Measurements from ENCODE around the gene ADAMTS19. TPM values are rescaled to one million over a fixed set of nuclear protein-coding genes. Genes with fewer than 3 reads are reported as not detected.
"Not testable (repeated sequence)": the region's sequence is repeated elsewhere in the genome, so short reads cannot be mapped to it uniquely, and the experiment has no call there.

ADAMTS19 gene
- total RNA-seq, 1 donor from 2014 or later = 0.12 TPM

DNA sequence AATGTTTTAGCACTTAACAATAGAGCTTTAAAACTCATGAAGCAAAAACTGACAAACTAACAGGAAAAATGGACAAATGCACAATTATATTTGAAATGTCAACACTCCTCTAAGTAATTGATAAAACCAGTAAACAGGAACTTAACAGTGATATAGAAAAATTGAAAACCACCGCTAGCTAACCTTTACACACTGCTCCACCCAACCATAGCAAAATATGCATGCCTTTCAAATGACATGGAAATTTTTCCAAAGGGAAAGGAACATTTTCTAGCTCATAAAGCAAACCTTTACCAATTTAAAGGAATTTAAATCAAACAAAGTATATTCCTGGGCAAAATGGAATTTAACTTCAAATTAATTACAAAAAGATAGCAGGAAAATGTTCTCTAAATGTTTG is 109.2 kb downstream of the ADAMTS19 start:
- DNase-seq (ENCODE audit: low spot score) = no peak
- Mint-ChIP-seq H3K4me1 (ENCODE audit: low read depth) (no peaks in the 10 kb centered on the region), H3K27me3 (ENCODE audit: low read depth) (peaks cover 9% of the 10 kb centered on the region), H3K27ac (ENCODE audit: unreplicated experiment) (no peak overlapping the region), H3K36me3 (ENCODE audit: low read depth) (no peaks in the 10 kb centered on the region), H3K9me3 (ENCODE audit: low read depth) (no peaks in the 10 kb centered on the region), H3K4me3 (ENCODE audit: unreplicated experiment) (no peak overlapping the region)
- TF ChIP-seq, protein P1, sequence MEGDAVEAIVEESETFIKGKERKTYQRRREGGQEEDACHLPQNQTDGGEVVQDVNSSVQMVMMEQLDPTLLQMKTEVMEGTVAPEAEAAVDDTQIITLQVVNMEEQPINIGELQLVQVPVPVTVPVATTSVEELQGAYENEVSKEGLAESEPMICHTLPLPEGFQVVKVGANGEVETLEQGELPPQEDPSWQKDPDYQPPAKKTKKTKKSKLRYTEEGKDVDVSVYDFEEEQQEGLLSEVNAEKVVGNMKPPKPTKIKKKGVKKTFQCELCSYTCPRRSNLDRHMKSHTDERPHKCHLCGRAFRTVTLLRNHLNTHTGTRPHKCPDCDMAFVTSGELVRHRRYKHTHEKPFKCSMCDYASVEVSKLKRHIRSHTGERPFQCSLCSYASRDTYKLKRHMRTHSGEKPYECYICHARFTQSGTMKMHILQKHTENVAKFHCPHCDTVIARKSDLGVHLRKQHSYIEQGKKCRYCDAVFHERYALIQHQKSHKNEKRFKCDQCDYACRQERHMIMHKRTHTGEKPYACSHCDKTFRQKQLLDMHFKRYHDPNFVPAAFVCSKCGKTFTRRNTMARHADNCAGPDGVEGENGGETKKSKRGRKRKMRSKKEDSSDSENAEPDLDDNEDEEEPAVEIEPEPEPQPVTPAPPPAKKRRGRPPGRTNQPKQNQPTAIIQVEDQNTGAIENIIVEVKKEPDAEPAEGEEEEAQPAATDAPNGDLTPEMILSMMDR (IDR thresholded peaks at IDR 0.05) = no peak

DNA sequence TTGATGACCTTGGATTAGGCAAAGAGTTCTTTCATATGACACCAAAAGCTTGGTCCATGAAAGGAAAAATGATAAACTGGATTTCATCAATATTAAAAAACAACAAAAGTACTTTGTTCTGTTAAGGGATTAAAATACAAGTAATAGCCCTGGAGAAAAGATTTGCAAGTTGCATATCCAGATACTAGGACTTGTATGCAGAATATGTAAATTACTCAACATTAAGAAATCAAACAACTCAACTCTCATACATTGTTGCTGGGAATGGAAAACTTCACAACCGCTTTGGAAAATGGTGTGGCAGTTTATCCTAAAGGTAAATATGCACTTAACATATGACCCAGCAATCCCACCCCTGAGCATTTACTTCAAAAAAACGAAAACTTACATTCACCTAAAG is 112.0 kb downstream of the ADAMTS19 start:
- no peak overlapping the region for H3K4me3 Mint-ChIP-seq (ENCODE audit: unreplicated experiment)
- DNase-seq (ENCODE audit: low spot score) = no peak
- peaks cover 14% of the 10 kb centered on the region for H3K27me3 Mint-ChIP-seq (ENCODE audit: low read depth)
- TF ChIP-seq, protein P1 (IDR thresholded peaks at IDR 0.05) = no peak
- H3K36me3 Mint-ChIP-seq (ENCODE audit: low read depth) = no peaks in the 10 kb centered on the region
- no peak overlapping the region for H3K27ac Mint-ChIP-seq (ENCODE audit: unreplicated experiment)
- H3K4me1 Mint-ChIP-seq (ENCODE audit: low read depth) = no peaks in the 10 kb centered on the region
- no peaks in the 10 kb centered on the region for H3K9me3 Mint-ChIP-seq (ENCODE audit: low read depth)

DNA sequence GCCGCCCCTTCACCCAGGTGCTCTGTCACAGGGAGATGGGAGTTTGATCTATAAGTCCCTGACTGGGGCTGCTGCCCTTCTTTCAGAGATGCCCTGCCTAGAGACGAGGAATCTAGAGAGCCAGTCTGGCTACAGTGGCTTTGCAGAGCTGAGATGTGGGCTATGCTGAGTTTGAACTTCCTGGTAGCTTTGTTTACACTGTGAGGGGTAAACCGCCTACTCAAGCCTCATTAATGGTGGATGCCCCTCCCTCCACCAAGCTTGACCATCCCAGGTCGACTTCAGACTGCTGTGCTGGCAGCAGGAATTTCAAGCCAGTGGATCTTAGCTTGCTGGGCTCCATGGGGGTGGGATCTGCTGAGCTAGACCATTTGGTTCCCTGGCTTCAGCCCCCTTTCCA is 124.4 kb downstream of the ADAMTS19 start:
- H3K27me3 Mint-ChIP-seq (ENCODE audit: low read depth); H3K36me3 Mint-ChIP-seq (ENCODE audit: low read depth); DNase-seq (ENCODE audit: low spot score); H3K4me3 Mint-ChIP-seq (ENCODE audit: unreplicated experiment); H3K4me1 Mint-ChIP-seq (ENCODE audit: low read depth); H3K27ac Mint-ChIP-seq (ENCODE audit: unreplicated experiment): not testable (repeated sequence)
- peaks cover 26% of the 10 kb centered on the region for H3K9me3 Mint-ChIP-seq (ENCODE audit: low read depth)

DNA sequence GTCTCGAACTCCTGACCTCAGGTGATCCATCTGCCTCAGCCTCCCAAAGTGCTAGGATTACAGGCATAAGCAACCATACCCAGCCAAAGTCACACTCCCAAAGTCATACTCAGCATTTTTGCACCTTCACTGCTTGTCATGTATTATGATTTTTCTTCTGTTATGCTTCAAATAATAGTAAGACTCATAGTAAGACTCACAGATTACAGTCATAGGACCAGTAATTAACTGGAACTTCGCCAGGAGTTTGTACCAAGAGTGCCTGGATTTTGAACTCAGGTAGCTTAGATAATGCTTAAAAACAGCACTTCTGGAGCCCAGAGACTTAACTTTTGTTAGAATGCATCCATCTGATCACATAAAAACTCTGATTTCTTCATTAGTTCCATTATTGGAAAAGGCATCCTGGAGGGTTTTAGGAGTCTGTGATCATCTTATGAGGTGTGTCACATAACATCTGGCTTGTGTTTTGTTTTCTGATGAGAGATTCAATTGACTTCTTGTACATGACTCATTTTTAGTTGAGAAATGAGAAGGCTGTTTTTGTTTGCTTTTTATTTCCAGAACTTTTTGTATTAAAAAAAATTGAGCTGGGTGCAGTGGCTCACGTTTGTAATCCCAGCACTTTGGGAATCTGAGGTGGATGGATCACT is 131.5 kb downstream of the ADAMTS19 start:
- Mint-ChIP-seq H3K36me3 (ENCODE audit: low read depth) (no peaks in the 10 kb centered on the region), H3K4me3 (ENCODE audit: unreplicated experiment) (no peak overlapping the region), H3K4me1 (ENCODE audit: low read depth) (no peaks in the 10 kb centered on the region), H3K27me3 (ENCODE audit: low read depth) (peaks cover 3% of the 10 kb centered on the region), H3K27ac (ENCODE audit: unreplicated experiment) (no peak overlapping the region), H3K9me3 (ENCODE audit: low read depth) (no peaks in the 10 kb centered on the region)
- TF ChIP-seq, protein P1 (IDR thresholded peaks at IDR 0.05) = no peak
- no peak for DNase-seq (ENCODE audit: low spot score)

DNA sequence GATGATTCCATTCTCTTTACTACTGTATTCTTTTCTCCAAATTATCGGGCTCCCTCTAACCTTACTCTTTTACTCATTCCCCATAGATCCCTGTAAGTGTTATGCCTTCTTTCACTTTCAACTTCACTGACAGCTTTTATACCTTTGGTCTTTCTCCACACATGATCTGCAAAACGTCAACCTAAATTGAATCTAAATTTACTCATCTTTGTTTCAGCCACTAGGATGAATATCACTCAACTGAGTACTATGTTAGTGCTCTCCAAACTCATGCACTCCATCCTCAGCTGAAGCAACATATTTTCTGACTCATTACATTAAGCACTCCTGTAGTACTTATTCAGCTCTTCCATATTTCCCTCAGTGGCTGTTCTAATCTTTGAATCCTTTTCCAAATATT is 133.4 kb downstream of the ADAMTS19 start:
- no peak overlapping the region for H3K27ac Mint-ChIP-seq (ENCODE audit: unreplicated experiment)
- no peaks in the 10 kb centered on the region for H3K9me3 Mint-ChIP-seq (ENCODE audit: low read depth)
- no peaks in the 10 kb centered on the region for H3K36me3 Mint-ChIP-seq (ENCODE audit: low read depth)
- TF ChIP-seq, protein P1 (IDR thresholded peaks at IDR 0.05) = no peak
- H3K4me3 Mint-ChIP-seq (ENCODE audit: unreplicated experiment) = no peak overlapping the region
- DNase-seq (ENCODE audit: low spot score) = no peak
- no peaks in the 10 kb centered on the region for H3K4me1 Mint-ChIP-seq (ENCODE audit: low read depth)
- H3K27me3 Mint-ChIP-seq (ENCODE audit: low read depth) = peaks cover 3% of the 10 kb centered on the region

DNA sequence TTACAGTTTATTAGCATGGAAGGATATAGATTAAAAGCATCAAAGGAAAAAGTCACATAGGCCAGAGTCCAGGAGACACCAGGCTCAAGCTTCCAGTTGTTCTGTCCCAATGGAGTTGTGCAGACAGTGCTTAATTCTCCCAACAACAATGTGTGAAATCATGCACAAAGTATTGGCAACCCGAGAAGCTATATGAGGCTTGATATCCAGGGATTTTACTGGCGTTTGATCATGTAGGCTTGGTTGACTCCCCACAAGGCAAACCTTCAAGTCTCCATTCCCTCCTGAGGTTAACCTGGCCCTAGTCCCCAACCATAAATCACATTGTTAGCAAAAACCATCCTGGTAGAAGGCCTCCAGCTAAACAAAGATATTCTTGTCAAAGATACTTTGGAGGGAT is 141.5 kb downstream of the ADAMTS19 start:
- TF ChIP-seq, protein P1 (IDR thresholded peaks at IDR 0.05) = no peak
- no peak for DNase-seq (ENCODE audit: low spot score)
- no peaks in the 10 kb centered on the region for H3K27me3 Mint-ChIP-seq (ENCODE audit: low read depth)
- H3K4me3 Mint-ChIP-seq (ENCODE audit: unreplicated experiment) = no peak overlapping the region
- no peaks in the 10 kb centered on the region for H3K9me3 Mint-ChIP-seq (ENCODE audit: low read depth)
- no peaks in the 10 kb centered on the region for H3K4me1 Mint-ChIP-seq (ENCODE audit: low read depth)
- no peaks in the 10 kb centered on the region for H3K36me3 Mint-ChIP-seq (ENCODE audit: low read depth)
- H3K27ac Mint-ChIP-seq (ENCODE audit: unreplicated experiment) = no peak overlapping the region
